Breast epithelium (tissue), 4 donors: ENCODE measurements around the gene ABL2. TPM values are rescaled to one million over a fixed set of nuclear protein-coding genes. Genes with fewer than 3 reads are reported as not detected.
"Not testable (repeated sequence)": the region's sequence is repeated elsewhere in the genome, so short reads cannot be mapped to it uniquely, and the experiment has no call there.

Source experiments
- DNase-seq, 2 donors: peaks; one replicate each; pipeline ENCODE4 v3.0.0-alpha.2; 2019; ENCODE audit warnings: low spot score in 2 of 2
- H3K27ac ChIP-seq, 2 donors: fragments of 200-600 bp; sonication (generic) in 1 of 2; one replicate each; pipeline ENCODE4 v1.5.1; 2016 to 2019; ENCODE audit warnings: mild to moderate bottlenecking in 1 of 2
- H3K27me3 ChIP-seq, 2 donors: fragments of 200-600 bp; sonication (generic) in 1 of 2; one replicate each; pipeline versions ENCODE4 v1.5.1 to v1.6.0; 2017 to 2019; ENCODE audit warnings: control low read depth in 1 of 2, mild to moderate bottlenecking in 1 of 2
- H3K36me3 ChIP-seq: fragments of 200-600 bp; one replicate; pipeline ENCODE4 v1.5.1; 2019
- H3K4me1 ChIP-seq, 2 donors: fragments of 200-600 bp; sonication (generic); one replicate each; pipeline ENCODE4 v1.5.1; 2016 to 2019; ENCODE audit warnings: control low read depth in 1 of 2
- H3K4me3 ChIP-seq, 3 donors: fragments of 200-600 bp; sonication (generic); 1 replicate in 2 of 3; 2 replicates in 1 of 3; pipeline ENCODE4 v1.5.1; 2016 to 2019; ENCODE audit warnings: mild to moderate bottlenecking in 3 of 3, moderate library complexity in 2 of 3
- H3K9me3 ChIP-seq, 2 donors: fragments of 200-600 bp; sonication (generic) in 1 of 2; one replicate each; pipeline ENCODE4 v1.5.1; 2016 to 2019; ENCODE audit warnings: control low read depth in 1 of 2
- POLR2A ChIP-seq: fragments of 450-650 bp; IDR thresholded peaks from one replicate; pipeline ENCODE4 v1.6.1; 2016; ENCODE audit warnings: antibody characterized with exemption, mild to moderate bottlenecking, moderate library complexity
- POLR2AphosphoS5 ChIP-seq, 3 donors: sonication (generic); formaldehyde crosslinking; IDR thresholded peaks; one replicate each; pipeline ENCODE4 v1.6.1; 2017; ENCODE audit warnings: antibody characterized with exemption in 3 of 3
- intact Hi-C: fragments of 100-400 bp; cut with DNase I; formaldehyde crosslinking; loops from one replicate; pipeline ENCODE4 v1.15.1; 2023; ENCODE audit warnings: low total_unique reads
- total RNA-seq, 3 donors: library from RNA; depleted of rRNA; stranded (reverse); fragments of >200 nt; gene quantifications; one replicate each; pipeline ENCODE4 v1.1.0, GENCODE V29; 2016
- TF ChIP-seq, protein P1 (sequence below), 3 donors: fragments of 450-650 bp; IDR thresholded peaks; one replicate each; pipeline ENCODE4 v1.5.1; 2016 to 2017; ENCODE audit warnings: antibody characterized with exemption in 3 of 3, mild to moderate bottlenecking in 3 of 3, moderate library complexity in 3 of 3

Gene ABL2
- total RNA-seq, 3 donors from 2014 or later, result 23.9 to 27.4 (median 24.3) TPM

DNA sequence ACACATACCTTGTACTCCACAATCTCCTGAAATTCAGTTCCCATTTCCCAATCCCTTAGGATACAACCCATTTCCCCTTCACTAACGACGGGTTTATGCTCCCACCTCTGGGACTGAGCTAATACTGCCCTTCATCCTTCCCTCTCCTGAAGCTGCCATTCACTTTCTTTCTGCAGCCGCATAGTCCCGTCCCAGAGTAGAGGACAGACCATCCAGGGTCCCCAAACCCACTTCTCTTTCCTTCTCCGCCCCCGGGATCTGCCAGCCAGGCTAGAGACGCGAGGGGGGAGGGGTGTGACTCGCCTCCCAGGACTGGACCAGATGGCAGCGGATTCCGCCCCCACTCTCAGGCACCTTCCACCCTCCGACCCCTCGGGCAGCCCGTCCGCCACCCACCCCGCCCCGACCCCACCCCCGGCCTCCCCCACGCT lies 679 bp downstream of the ABL2 start:
- no peak for DNase-seq
- no peaks in the 10 kb centered on the region for H3K36me3 ChIP-seq
- peak overlapping the region; percentile 85 to 99 (median 91) for H3K4me3 ChIP-seq
- H3K27me3 ChIP-seq, result no peaks in the 10 kb centered on the region
- no peak for TF ChIP-seq POLR2A
- H3K27ac ChIP-seq, result peak overlapping the region; percentile 83 to 95
- intact Hi-C loops, result no loop called here
- peaks cover 0 to 4% of the 10 kb centered on the region in 2 donors for H3K4me1 ChIP-seq
- H3K9me3 ChIP-seq, result no peaks in the 10 kb centered on the region

DNA sequence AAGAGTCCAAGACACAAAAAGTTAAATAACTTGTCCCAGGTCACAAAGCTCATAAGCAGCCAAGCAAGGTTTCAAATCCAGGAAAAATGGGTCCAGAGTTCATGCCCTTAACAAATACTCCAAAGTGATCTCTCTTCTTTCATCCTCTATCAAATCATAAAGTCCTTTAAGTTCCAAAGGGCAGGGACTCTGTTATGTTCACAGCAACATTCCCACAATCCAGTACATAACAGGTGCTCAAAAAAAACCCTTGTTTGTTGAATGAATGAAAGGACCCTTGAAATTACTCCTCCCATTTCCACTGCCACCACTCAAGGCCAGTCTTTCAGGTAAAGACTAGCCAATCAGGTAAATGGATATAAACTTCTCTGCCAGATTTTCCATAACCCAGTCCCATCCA lies 2.7 kb downstream of the ABL2 start:
- no peaks in the 10 kb centered on the region for H3K9me3 ChIP-seq
- intact Hi-C loops, result no loop called here
- TF ChIP-seq POLR2AphosphoS5 (IDR thresholded peaks at IDR 0.05), result no peak
- TF ChIP-seq POLR2A, result no peak
- TF ChIP-seq, protein P1, sequence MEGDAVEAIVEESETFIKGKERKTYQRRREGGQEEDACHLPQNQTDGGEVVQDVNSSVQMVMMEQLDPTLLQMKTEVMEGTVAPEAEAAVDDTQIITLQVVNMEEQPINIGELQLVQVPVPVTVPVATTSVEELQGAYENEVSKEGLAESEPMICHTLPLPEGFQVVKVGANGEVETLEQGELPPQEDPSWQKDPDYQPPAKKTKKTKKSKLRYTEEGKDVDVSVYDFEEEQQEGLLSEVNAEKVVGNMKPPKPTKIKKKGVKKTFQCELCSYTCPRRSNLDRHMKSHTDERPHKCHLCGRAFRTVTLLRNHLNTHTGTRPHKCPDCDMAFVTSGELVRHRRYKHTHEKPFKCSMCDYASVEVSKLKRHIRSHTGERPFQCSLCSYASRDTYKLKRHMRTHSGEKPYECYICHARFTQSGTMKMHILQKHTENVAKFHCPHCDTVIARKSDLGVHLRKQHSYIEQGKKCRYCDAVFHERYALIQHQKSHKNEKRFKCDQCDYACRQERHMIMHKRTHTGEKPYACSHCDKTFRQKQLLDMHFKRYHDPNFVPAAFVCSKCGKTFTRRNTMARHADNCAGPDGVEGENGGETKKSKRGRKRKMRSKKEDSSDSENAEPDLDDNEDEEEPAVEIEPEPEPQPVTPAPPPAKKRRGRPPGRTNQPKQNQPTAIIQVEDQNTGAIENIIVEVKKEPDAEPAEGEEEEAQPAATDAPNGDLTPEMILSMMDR (IDR thresholded peaks at IDR 0.05), result no peak
- H3K27ac ChIP-seq, result no peak overlapping the region
- no peaks in the 10 kb centered on the region for H3K27me3 ChIP-seq
- peaks cover 0 to 4% of the 10 kb centered on the region in 2 donors for H3K4me1 ChIP-seq
- H3K36me3 ChIP-seq, result no peaks in the 10 kb centered on the region
- no peak overlapping the region for H3K4me3 ChIP-seq
- DNase-seq, result no peak

DNA sequence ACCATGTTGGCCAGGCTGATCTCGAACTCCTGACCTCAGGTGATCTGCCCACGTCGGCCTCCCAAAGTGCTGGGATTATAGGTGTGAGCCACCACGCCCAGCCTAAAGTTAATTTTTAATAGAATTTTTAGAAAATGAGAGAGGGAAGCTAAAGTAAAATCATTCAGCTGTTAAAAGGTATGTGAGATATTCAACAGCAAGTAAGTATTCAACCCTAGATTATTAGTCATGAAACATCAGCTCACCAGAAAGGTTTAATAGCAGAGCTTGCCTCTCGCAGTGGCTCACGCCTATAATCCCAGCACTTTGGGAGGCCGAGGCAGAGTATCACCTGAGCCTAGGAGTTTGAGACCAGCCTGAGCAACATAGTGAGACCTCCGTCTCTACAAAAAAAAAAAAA lies 5.0 kb downstream of the ABL2 start:
- H3K9me3 ChIP-seq, H3K27me3 ChIP-seq, H3K27ac ChIP-seq, DNase-seq, H3K4me1 ChIP-seq, H3K4me3 ChIP-seq, intact Hi-C loops, H3K36me3 ChIP-seq: not testable (repeated sequence)

DNA sequence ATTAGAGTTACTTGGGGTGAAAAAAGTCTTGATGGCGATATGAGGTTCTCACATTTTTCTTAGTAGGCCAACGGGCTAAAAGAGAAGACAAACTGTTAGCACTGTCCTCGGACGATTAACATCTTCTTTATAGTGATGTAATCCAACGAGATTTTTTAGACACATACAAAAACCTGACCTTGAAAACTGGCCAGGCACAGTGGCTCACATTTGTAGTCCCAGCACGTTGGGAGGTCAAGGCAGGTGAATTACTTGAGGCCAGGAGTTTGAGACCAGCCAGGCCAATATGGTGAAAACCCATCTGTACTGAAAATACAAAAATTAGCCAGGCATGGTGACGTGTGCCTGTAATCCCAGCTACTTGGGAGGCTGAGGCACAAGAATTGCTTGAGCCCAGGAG lies 8.4 kb downstream of the ABL2 start:
- H3K4me3 ChIP-seq, H3K27me3 ChIP-seq, H3K4me1 ChIP-seq, H3K36me3 ChIP-seq, H3K9me3 ChIP-seq, intact Hi-C loops, H3K27ac ChIP-seq, DNase-seq: not testable (repeated sequence)

DNA sequence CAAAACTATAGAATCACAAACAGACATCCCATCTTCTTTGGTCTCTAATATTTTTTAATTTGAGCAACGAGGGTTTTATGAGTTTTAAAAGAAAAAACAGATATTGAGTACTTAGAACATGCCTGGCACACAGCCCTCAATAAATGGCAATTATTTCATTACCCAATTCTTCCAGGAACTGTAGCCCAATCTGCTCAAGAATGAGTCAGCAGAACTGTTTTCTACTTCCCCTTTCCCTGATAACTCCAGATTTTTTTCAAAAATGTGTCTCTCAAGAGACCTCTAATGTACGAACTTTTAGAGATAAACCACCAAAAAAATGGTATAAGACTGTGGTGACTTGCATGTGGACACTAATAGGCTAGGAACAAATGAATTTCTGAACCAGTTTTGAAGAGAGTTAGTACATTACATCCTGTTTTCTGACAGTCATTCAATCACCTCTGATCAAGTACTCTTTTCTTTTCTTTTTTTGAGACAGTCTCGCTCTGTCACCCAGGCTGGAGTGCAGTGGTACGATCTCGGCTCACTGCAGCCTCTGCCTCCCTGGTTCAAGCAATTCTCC lies 11.5 kb downstream of the ABL2 start:
- TF ChIP-seq, protein P1 (IDR thresholded peaks at IDR 0.05), result no peak
- no peak for TF ChIP-seq POLR2A
- no peak for TF ChIP-seq POLR2AphosphoS5 (IDR thresholded peaks at IDR 0.05)
- intact Hi-C loops, result no loop called here

DNA sequence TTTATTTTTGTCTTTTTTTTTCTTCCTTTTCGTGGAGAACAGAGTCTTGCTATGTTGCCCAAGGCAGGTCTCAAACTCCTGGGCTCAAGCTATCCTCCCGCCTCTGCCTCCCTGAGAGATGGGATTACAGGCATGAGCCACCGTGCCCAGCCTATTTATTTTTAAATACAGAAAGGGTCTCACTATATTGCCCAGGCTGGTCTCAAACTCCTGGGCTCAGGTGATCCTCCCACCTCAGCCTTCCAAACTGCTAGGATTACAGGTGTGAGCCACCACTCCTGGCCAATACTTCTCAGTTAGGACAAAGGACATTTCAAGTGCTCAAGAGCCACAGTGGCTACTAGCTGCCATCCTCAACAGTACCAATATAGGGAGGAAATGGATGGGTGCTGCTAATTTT lies 16.2 kb downstream of the ABL2 start:
- H3K27me3 ChIP-seq, H3K4me1 ChIP-seq, H3K4me3 ChIP-seq, H3K36me3 ChIP-seq, DNase-seq, H3K9me3 ChIP-seq, intact Hi-C loops, H3K27ac ChIP-seq: not testable (repeated sequence)

More for the DNA sequence above, 11.5 kb downstream of the ABL2 start:
- Histone ChIP-seq H3K27me3 (no peaks in the 10 kb centered on the region), H3K27ac (peak overlapping the region; percentile 2 to 86), H3K4me1 (no peaks in the 10 kb centered on the region), H3K4me3 (no peak overlapping the region), H3K36me3 (no peaks in the 10 kb centered on the region), H3K9me3 (no peaks in the 10 kb centered on the region)
- no peak for DNase-seq

DNA sequence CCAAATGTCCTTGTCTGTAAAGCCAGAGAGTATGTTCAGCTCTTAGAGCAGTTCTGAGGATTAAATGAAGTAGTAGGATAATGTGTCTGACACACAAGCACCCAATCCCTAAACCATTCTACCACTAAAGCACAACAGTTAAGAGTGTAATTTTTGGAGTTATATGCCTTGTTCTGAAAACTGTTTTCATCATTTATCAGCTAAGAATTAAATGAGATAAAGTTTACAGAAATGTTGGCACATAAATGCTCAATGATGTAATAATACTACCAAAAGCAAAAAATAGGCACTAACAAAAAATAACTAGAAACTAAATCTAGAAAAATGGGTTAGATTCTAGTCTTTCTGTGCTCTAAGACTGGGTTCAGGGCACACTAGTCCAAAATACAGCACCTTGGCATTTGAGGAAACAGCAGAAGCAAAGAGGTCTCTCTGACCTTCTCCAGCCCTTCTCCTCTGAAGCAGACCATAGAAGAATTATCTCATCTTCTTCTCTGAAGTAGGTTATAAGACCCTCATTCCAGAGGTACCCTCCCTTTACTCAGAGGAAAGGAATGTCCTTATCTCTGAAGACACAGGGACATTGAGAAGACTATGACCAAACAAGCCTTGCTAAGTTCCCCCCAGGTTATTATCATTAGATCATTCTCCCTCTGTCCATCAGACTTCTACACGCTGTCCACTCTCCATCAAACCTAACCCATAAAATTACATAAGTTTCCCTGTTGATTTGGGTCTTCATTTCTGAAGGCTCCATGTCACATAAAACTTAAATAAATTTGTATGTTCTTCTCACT lies 20.6 kb downstream of the ABL2 start:
- no peak for DNase-seq
- TF ChIP-seq POLR2A (no peak), POLR2AphosphoS5 (IDR thresholded peaks at IDR 0.05) (no peak)
- TF ChIP-seq, protein P1 (IDR thresholded peaks at IDR 0.05), result no peak
- intact Hi-C loops, result no loop called here

More for the DNA sequence above, 20.6 kb downstream of the ABL2 start:
- Histone ChIP-seq H3K4me1 (no peaks in the 10 kb centered on the region), H3K9me3 (no peaks in the 10 kb centered on the region), H3K4me3 (no peak overlapping the region), H3K27ac (no peak overlapping the region), H3K27me3 (no peaks in the 10 kb centered on the region), H3K36me3 (no peaks in the 10 kb centered on the region)
